GM18517 (cell line): ENCODE data around the gene SLC16A8.

Experiments
- ATAC-seq: cut with Tn5 transposase; IDR thresholded peaks from one replicate; pipeline ENCODE4 v1.9.1; 2021; ENCODE audit warnings: mild to moderate bottlenecking, moderate library complexity; ENCODE audit not compliant: unreplicated experiment

Gene SLC16A8

GRCh38 chr22:38112381-38112780, 28.4 kb upstream of the SLC16A8 start:
- ATAC-seq: no peak

- ATAC-seq: no peak
Observed at GRCh38 chr22:38111925-38112355, 28.0 kb upstream of the SLC16A8 start.

- ATAC-seq: no peak
Observed at GRCh38 chr22:38110863-38111852, 27.2 kb upstream of the SLC16A8 start.

- no peak for ATAC-seq
Observed at GRCh38 chr22:38110008-38110862, 26.3 kb upstream of the SLC16A8 start, which contains the start of gene BAIAP2L2. BAIAP2L2 (minus strand) TSS chr22:38110684; CDS start chr22:38110525, 159 bp downstream.

GRCh38 chr22:38109371-38110001, 25.5 kb upstream of the SLC16A8 start:
- ATAC-seq: no peak

GRCh38 chr22:38108561-38109319, 24.8 kb upstream of the SLC16A8 start:
- ATAC-seq: no peak

GRCh38 chr22:38107692-38108515, 23.9 kb upstream of the SLC16A8 start:
- no peak for ATAC-seq

GRCh38 chr22:38106814-38107578, 23.0 kb upstream of the SLC16A8 start:
- ATAC-seq: no peak

GRCh38 chr22:38104084-38104483, 20.1 kb upstream of the SLC16A8 start:
- ATAC-seq: no peak

GRCh38 chr22:38103641-38104040, 19.7 kb upstream of the SLC16A8 start:
- no peak for ATAC-seq

- no peak for ATAC-seq
Observed at GRCh38 chr22:38098410-38099249, 14.6 kb upstream of the SLC16A8 start.

GRCh38 chr22:38097557-38098409, 13.8 kb upstream of the SLC16A8 start:
- ATAC-seq: no peak

GRCh38 chr22:38097058-38097457, 13.1 kb upstream of the SLC16A8 start:
- no peak for ATAC-seq

GRCh38 chr22:38089474-38089851, 5.5 kb upstream of the SLC16A8 start:
- no peak for ATAC-seq

GRCh38 chr22:38088629-38089473, 4.9 kb upstream of the SLC16A8 start:
- ATAC-seq: no peak

- no peak for ATAC-seq
Observed at GRCh38 chr22:38087855-38088254, 3.9 kb upstream of the SLC16A8 start.
